Astrocyte (in vitro differentiated cells and primary cell): ENCODE results near the gene EYA2. TPM values are rescaled to one million over a fixed set of nuclear protein-coding genes. Genes with fewer than 3 reads are reported as not detected.

Experiments
- DNase-seq: peaks from one replicate; pipeline ENCODE4 v3.0.0-alpha.2; 2010; ENCODE audit warnings: low read depth
- FAIRE-seq: peaks from 2 replicates; lab custom pipeline; 2011; peaks lifted over from hg19 to GRCh38; lab: Jason Lieb, UNC
- H2AFZ ChIP-seq: 2 replicates; pipeline ENCODE4 v1.6.0; 2012; ENCODE audit warnings: low read depth, low read length, inconsistent platforms
- H3K27ac ChIP-seq: 2 replicates; pipeline ENCODE4 v1.5.1; 2011; ENCODE audit warnings: low read depth, low read length, inconsistent platforms
- H3K27me3 ChIP-seq: 2 replicates; pipeline ENCODE4 v1.6.0; 2011; ENCODE audit warnings: low read length, inconsistent platforms; ENCODE audit not compliant: insufficient read depth
- H3K36me3 ChIP-seq: 2 replicates; pipeline ENCODE4 v1.5.1; 2011; ENCODE audit warnings: low read length, inconsistent platforms; ENCODE audit not compliant: insufficient read depth
- H3K4me1 ChIP-seq: 2 replicates; pipeline ENCODE4 v1.5.1; 2011; ENCODE audit warnings: low read length, inconsistent platforms; ENCODE audit not compliant: insufficient read depth
- H3K4me2 ChIP-seq: 2 replicates; pipeline ENCODE4 v1.6.0; 2012; ENCODE audit warnings: low read length, inconsistent platforms
- H3K4me3 ChIP-seq: 2 replicates; pipeline ENCODE4 v1.5.1; 2011; ENCODE audit warnings: low read depth, mild to moderate bottlenecking, low read length, inconsistent platforms; ENCODE audit not compliant: insufficient read depth
- H3K79me2 ChIP-seq: 2 replicates; pipeline ENCODE4 v1.6.0; 2012; ENCODE audit warnings: mild to moderate bottlenecking, low read length, inconsistent platforms; ENCODE audit not compliant: insufficient read depth
- H3K9ac ChIP-seq: 2 replicates; pipeline ENCODE4 v1.6.0; 2012; ENCODE audit warnings: mild to moderate bottlenecking, low read length, inconsistent platforms
- H3K9me3 ChIP-seq: 2 replicates; pipeline ENCODE4 v1.5.1; 2012; ENCODE audit warnings: low read depth, mild to moderate bottlenecking, low read length, inconsistent platforms; ENCODE audit not compliant: insufficient read depth
- H4K20me1 ChIP-seq: 2 replicates; pipeline ENCODE4 v1.6.0; 2012; ENCODE audit warnings: low read length, inconsistent platforms; ENCODE audit not compliant: insufficient read depth
- H3K27ac Mint-ChIP-seq: one replicate; pipeline ENCODE4 v1.8.0; 2021; ENCODE audit warnings: mild to moderate bottlenecking, mixed read lengths; ENCODE audit not compliant: unreplicated experiment
- H3K27me3 Mint-ChIP-seq: one replicate; pipeline ENCODE4 v1.8.0; 2021; ENCODE audit warnings: low read depth, mixed read lengths; ENCODE audit not compliant: unreplicated experiment
- H3K36me3 Mint-ChIP-seq: one replicate; pipeline ENCODE4 v1.8.0; 2021; ENCODE audit warnings: low read depth, mixed read lengths; ENCODE audit not compliant: unreplicated experiment
- H3K4me1 Mint-ChIP-seq: one replicate; pipeline ENCODE4 v1.8.0; 2021; ENCODE audit warnings: low read depth, mixed read lengths; ENCODE audit not compliant: unreplicated experiment
- H3K4me3 Mint-ChIP-seq: one replicate; pipeline ENCODE4 v1.8.0; 2021; ENCODE audit warnings: mild to moderate bottlenecking, moderate library complexity, mixed read lengths; ENCODE audit not compliant: unreplicated experiment
- H3K9me3 Mint-ChIP-seq: one replicate; pipeline ENCODE4 v1.8.0; 2021; ENCODE audit warnings: mild to moderate bottlenecking, mixed read lengths; ENCODE audit not compliant: unreplicated experiment
- CTCF ChIP-seq: IDR thresholded peaks from 2 replicates; pipeline ENCODE4 v1.5.1; 2011; ENCODE audit warnings: low read depth, mild to moderate bottlenecking, inconsistent platforms, low read length, moderate library complexity; ENCODE audit not compliant: insufficient read depth
- EZH2 ChIP-seq: IDR thresholded peaks from 2 replicates; pipeline ENCODE4 v1.6.1; 2012; ENCODE audit warnings: mild to moderate bottlenecking, low read length, inconsistent platforms; ENCODE audit not compliant: insufficient read depth
- total RNA-seq: library from RNA; stranded (reverse); gene quantifications from 2 replicates; pipeline ENCODE4 v1.2.1, GENCODE V29; 2021

EYA2 gene
- total RNA-seq, 1 donor from 2014 or later, result 1.5 TPM

DNA sequence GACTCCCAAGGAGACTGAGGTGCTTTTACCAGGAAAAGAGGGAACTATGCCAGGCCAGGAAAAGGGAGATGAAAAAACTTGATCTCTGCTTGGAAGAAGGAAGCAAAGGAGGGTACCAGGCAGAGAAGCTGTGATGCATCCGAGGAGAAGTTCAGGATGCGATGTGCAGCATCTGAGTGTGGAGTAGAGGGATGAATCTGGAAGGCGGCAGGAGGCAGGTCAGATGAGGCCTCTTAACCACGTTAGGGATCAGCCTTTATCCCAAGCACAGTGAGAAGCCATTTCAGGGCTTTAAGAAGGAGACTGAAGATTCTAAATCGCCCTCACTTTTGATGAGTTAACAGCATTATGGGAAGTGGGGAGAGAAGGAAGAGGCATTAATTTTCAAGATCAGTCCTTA, 44.9 kb upstream of the EYA2 start:
- H3K27ac Mint-ChIP-seq, result no peak overlapping the region
- no peak overlapping the region for H3K27ac ChIP-seq
- no peak overlapping the region for H3K4me3 Mint-ChIP-seq
- H3K9me3 ChIP-seq, result no peaks in the 10 kb centered on the region
- H4K20me1 ChIP-seq, result no peaks in the 10 kb centered on the region
- H3K4me1 ChIP-seq, result no peaks in the 10 kb centered on the region
- no peak for TF ChIP-seq EZH2
- TF ChIP-seq CTCF, result no peak
- H3K4me3 ChIP-seq, result no peak overlapping the region
- DNase-seq, result no peak
- peaks cover 14% of the 10 kb centered on the region for H3K27me3 Mint-ChIP-seq
- peaks cover 6% of the 10 kb centered on the region for H3K27me3 ChIP-seq
- no peaks in the 10 kb centered on the region for H3K36me3 ChIP-seq
- H3K9ac ChIP-seq, result no peak overlapping the region
- H2AFZ ChIP-seq, result no peak overlapping the region
- H3K4me1 Mint-ChIP-seq, result peaks cover 3% of the 10 kb centered on the region
- H3K79me2 ChIP-seq, result no peaks in the 10 kb centered on the region
- H3K9me3 Mint-ChIP-seq, result peaks cover 2% of the 10 kb centered on the region
- H3K4me2 ChIP-seq, result no peak overlapping the region
- no peak for FAIRE-seq
- no peaks in the 10 kb centered on the region for H3K36me3 Mint-ChIP-seq

GRCh38 chr20:46850416-46850815, 44.2 kb upstream of the EYA2 start:
- Histone ChIP-seq H3K36me3 (no peaks in the 10 kb centered on the region), H3K9ac (no peak overlapping the region), H3K9me3 (no peaks in the 10 kb centered on the region), H3K4me3 (no peak overlapping the region), H4K20me1 (no peaks in the 10 kb centered on the region), H3K27ac (no peak overlapping the region), H3K27me3 (peaks cover 6% of the 10 kb centered on the region), H3K79me2 (no peaks in the 10 kb centered on the region), H2AFZ (no peak overlapping the region), H3K4me2 (no peak overlapping the region), H3K4me1 (no peaks in the 10 kb centered on the region)
- DNase-seq (no peak), FAIRE-seq (no peak)
- H3K27ac Mint-ChIP-seq, result no peak overlapping the region
- peaks cover 14% of the 10 kb centered on the region for H3K27me3 Mint-ChIP-seq
- TF ChIP-seq EZH2 (no peak), CTCF (no peak)
- peaks cover 2% of the 10 kb centered on the region for H3K9me3 Mint-ChIP-seq
- H3K4me1 Mint-ChIP-seq, result peaks cover 3% of the 10 kb centered on the region
- no peak overlapping the region for H3K4me3 Mint-ChIP-seq
- H3K36me3 Mint-ChIP-seq, result no peaks in the 10 kb centered on the region

DNA sequence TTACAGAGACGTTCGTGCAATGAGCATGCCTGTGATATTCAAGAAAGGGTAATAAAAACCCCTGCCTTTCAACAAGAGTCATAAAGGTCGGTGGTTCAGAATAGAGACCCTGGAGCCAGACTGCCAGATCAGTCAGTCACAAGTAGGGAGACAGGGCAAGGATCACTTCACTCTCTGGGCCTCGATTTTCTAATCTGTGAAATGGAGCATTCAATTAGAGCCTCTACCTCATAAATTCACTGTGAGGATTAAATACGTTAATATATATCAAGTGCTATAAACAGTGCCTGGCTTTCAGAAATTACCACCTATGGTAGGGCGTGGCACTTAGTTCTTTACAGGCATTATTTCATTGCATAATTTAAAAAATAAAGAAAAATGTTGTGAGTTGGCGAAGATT, 43.7 kb upstream of the EYA2 start:
- Mint-ChIP-seq H3K4me1 (peaks cover 3% of the 10 kb centered on the region), H3K27me3 (peaks cover 14% of the 10 kb centered on the region), H3K27ac (no peak overlapping the region), H3K4me3 (no peak overlapping the region), H3K9me3 (peaks cover 2% of the 10 kb centered on the region), H3K36me3 (no peaks in the 10 kb centered on the region)
- Histone ChIP-seq H4K20me1 (no peaks in the 10 kb centered on the region), H3K27ac (no peak overlapping the region), H2AFZ (no peak overlapping the region), H3K9me3 (no peaks in the 10 kb centered on the region), H3K4me3 (no peak overlapping the region), H3K36me3 (no peaks in the 10 kb centered on the region), H3K4me2 (no peak overlapping the region), H3K79me2 (no peaks in the 10 kb centered on the region), H3K9ac (no peak overlapping the region), H3K4me1 (no peaks in the 10 kb centered on the region), H3K27me3 (peaks cover 6% of the 10 kb centered on the region)
- TF ChIP-seq CTCF (no peak), EZH2 (no peak)
- FAIRE-seq (no peak), DNase-seq (no peak)
